ENCODE results near the gene CAPN11.

CAPN11 gene

GRCh38 chr6:44149369-44150012 is 9.1 kb upstream of the CAPN11 start:
- no peak overlapping the region for H3K4me3 ChIP-seq (ENCODE audit: low read depth, low read length)
- TF ChIP-seq, protein P1, sequence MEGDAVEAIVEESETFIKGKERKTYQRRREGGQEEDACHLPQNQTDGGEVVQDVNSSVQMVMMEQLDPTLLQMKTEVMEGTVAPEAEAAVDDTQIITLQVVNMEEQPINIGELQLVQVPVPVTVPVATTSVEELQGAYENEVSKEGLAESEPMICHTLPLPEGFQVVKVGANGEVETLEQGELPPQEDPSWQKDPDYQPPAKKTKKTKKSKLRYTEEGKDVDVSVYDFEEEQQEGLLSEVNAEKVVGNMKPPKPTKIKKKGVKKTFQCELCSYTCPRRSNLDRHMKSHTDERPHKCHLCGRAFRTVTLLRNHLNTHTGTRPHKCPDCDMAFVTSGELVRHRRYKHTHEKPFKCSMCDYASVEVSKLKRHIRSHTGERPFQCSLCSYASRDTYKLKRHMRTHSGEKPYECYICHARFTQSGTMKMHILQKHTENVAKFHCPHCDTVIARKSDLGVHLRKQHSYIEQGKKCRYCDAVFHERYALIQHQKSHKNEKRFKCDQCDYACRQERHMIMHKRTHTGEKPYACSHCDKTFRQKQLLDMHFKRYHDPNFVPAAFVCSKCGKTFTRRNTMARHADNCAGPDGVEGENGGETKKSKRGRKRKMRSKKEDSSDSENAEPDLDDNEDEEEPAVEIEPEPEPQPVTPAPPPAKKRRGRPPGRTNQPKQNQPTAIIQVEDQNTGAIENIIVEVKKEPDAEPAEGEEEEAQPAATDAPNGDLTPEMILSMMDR (IDR thresholded peaks at IDR 0.05; ENCODE audit: borderline replicate concordance, insufficient read depth, low read depth, low read length), result no peak

- TF ChIP-seq, protein P1 (IDR thresholded peaks at IDR 0.05; ENCODE audit: borderline replicate concordance, insufficient read depth, low read depth, low read length), result no peak
These were observed 8.2 kb upstream of the CAPN11 start for GRCh38 chr6:44150317-44150917.

GRCh38 chr6:44151348-44152108 is 7.1 kb upstream of the CAPN11 start:
- no peak overlapping the region for H3K4me3 ChIP-seq (ENCODE audit: low read depth, low read length)
- TF ChIP-seq, protein P1 (IDR thresholded peaks at IDR 0.05; ENCODE audit: borderline replicate concordance, insufficient read depth, low read depth, low read length), result peak; percentile 98

More at GRCh38 chr6:44150317-44150917, 8.2 kb upstream of the CAPN11 start:
- H3K4me3 ChIP-seq (ENCODE audit: low read depth, low read length), result no peak overlapping the region

GRCh38 chr6:44152109-44152461 is 6.5 kb upstream of the CAPN11 start:
- no peak overlapping the region for H3K4me3 ChIP-seq (ENCODE audit: low read depth, low read length)
- TF ChIP-seq, protein P1 (IDR thresholded peaks at IDR 0.05; ENCODE audit: borderline replicate concordance, insufficient read depth, low read depth, low read length), result no peak

- TF ChIP-seq, protein P1 (IDR thresholded peaks at IDR 0.05; ENCODE audit: borderline replicate concordance, insufficient read depth, low read depth, low read length), result no peak
- no peak overlapping the region for H3K4me3 ChIP-seq (ENCODE audit: low read depth, low read length)
These were observed 6.1 kb upstream of the CAPN11 start for GRCh38 chr6:44152533-44152932.

- H3K4me3 ChIP-seq (ENCODE audit: low read depth, low read length), result no peak overlapping the region
- TF ChIP-seq, protein P1 (IDR thresholded peaks at IDR 0.05; ENCODE audit: borderline replicate concordance, insufficient read depth, low read depth, low read length), result no peak
These were observed 4.6 kb upstream of the CAPN11 start for GRCh38 chr6:44154067-44154466.
